PC-3 (cell line): Measurements from ENCODE around the gene CDH26.

Source experiments
- EZH2 ChIP-seq: fragments of 300-600 bp; sonication (generic); IDR thresholded peaks from one replicate; pipeline ENCODE4 v1.6.1; 2017; ENCODE audit warnings: antibody characterized with exemption, mild to moderate bottlenecking, low read length; ENCODE audit not compliant: unreplicated experiment
- TF ChIP-seq, protein P1 (sequence below): fragments of 300-600 bp; sonication (generic); conservative IDR thresholded peaks from 2 replicates; pipeline ENCODE4 v1.5.1; 2017; ENCODE audit warnings: antibody characterized with exemption, low read depth, mild to moderate bottlenecking, low read length

DNA sequence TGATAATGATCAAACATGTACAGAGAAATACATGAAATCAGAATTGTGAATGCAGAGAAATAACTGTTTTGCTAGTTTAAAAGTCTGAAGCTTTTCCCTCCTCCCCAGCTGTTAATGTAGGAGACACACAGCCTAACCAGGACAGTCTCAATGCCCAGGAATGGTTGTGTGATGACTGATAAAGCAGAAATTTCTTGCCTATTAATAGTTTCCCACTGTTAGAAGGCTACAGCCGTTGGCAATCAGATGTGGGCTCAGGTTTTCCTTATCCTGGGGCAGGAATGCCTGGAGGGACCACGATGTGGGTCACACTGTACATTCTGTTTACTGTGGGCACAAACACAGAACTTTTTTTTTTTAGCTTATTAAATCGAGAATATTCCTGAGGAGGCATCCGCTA is 20.0 kb upstream of the CDH26 start:
- TF ChIP-seq, protein P1, sequence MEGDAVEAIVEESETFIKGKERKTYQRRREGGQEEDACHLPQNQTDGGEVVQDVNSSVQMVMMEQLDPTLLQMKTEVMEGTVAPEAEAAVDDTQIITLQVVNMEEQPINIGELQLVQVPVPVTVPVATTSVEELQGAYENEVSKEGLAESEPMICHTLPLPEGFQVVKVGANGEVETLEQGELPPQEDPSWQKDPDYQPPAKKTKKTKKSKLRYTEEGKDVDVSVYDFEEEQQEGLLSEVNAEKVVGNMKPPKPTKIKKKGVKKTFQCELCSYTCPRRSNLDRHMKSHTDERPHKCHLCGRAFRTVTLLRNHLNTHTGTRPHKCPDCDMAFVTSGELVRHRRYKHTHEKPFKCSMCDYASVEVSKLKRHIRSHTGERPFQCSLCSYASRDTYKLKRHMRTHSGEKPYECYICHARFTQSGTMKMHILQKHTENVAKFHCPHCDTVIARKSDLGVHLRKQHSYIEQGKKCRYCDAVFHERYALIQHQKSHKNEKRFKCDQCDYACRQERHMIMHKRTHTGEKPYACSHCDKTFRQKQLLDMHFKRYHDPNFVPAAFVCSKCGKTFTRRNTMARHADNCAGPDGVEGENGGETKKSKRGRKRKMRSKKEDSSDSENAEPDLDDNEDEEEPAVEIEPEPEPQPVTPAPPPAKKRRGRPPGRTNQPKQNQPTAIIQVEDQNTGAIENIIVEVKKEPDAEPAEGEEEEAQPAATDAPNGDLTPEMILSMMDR, result no peak
- TF ChIP-seq EZH2, result no peak
